HG03571 (cell line): ENCODE results near the gene STK24.

Source experiments
- ATAC-seq: cut with Tn5 transposase; IDR thresholded peaks from one replicate; pipeline ENCODE4 v1.9.1; 2021; ENCODE audit not compliant: unreplicated experiment

STK24 gene

GRCh38 chr13:98535501-98536354, 41.2 kb downstream of the STK24 start:
- no peak for ATAC-seq

- ATAC-seq = no peak
Measured at GRCh38 chr13:98534821-98535220, 42.1 kb downstream of the STK24 start.

- no peak for ATAC-seq
Measured at GRCh38 chr13:98533912-98534311, 43.0 kb downstream of the STK24 start.

- no peak for ATAC-seq
Measured at GRCh38 chr13:98532254-98532653, 44.7 kb downstream of the STK24 start.

GRCh38 chr13:98530217-98530616, 46.7 kb downstream of the STK24 start:
- ATAC-seq = no peak

GRCh38 chr13:98529171-98529570, 47.7 kb downstream of the STK24 start:
- ATAC-seq = no peak

GRCh38 chr13:98528663-98529064, 48.2 kb downstream of the STK24 start:
- ATAC-seq = no peak

GRCh38 chr13:98527526-98527925, 49.4 kb downstream of the STK24 start:
- ATAC-seq = no peak

GRCh38 chr13:98526182-98526512, 50.8 kb downstream of the STK24 start:
- no peak for ATAC-seq

- no peak for ATAC-seq
Measured at GRCh38 chr13:98525456-98526181, 51.3 kb downstream of the STK24 start.

GRCh38 chr13:98524793-98525192, 52.1 kb downstream of the STK24 start:
- ATAC-seq = no peak

- no peak for ATAC-seq
Measured at GRCh38 chr13:98524391-98524790, 52.5 kb downstream of the STK24 start.

GRCh38 chr13:98523455-98524102, 53.3 kb downstream of the STK24 start:
- peak; percentile 50 for ATAC-seq

- ATAC-seq = no peak
Measured at GRCh38 chr13:98522371-98522770, 54.5 kb downstream of the STK24 start.

- ATAC-seq = no peak
Measured at GRCh38 chr13:98521461-98522247, 55.3 kb downstream of the STK24 start.

GRCh38 chr13:98520674-98521449, 56.0 kb downstream of the STK24 start:
- no peak for ATAC-seq

GRCh38 chr13:98519976-98520375, 56.9 kb downstream of the STK24 start:
- no peak for ATAC-seq

GRCh38 chr13:98517576-98518310, 59.2 kb downstream of the STK24 start:
- ATAC-seq = peak; percentile 41

GRCh38 chr13:98515818-98516465, 61.0 kb downstream of the STK24 start:
- no peak for ATAC-seq
